IMR-90 (cell line): ENCODE results near the gene WASHC2C. TPM values are rescaled to one million over a fixed set of nuclear protein-coding genes. Genes with fewer than 3 reads are reported as not detected.

Experiments
- microRNA-seq, 2 experiments: library from miRNA; stranded (forward) in 1 of 2; unstranded in 1 of 2; fragments of 10-50 nt in 1 of 2; fragments of <30 nt in 1 of 2; gene quantifications in 1 of 2; microRNA quantifications in 1 of 2; one replicate each; pipeline versions ENCODE3 to v1.1.0; 2013 to 2020; ENCODE audit not compliant: insufficient read depth in 1 of 2, insufficient read length in 1 of 2, unreplicated experiment in 1 of 2
- polyA plus RNA-seq, 3 experiments: library from polyadenylated mRNA; depleted of rRNA; stranded (reverse); fragments of >200 nt; gene quantifications; 2 replicates each; pipeline ENCODE4 v1.2.3, GENCODE V29; 2012; ENCODE audit warnings: low replicate concordance in 1 of 3
- small RNA-seq, 5 experiments: library from RNA; depleted of rRNA; stranded (forward); fragments of <200 nt; gene quantifications; one replicate each; pipeline ENCODE3, GENCODE V24; 2012
- total RNA-seq: library from RNA; depleted of rRNA; stranded (reverse); fragments of >200 nt; gene quantifications from 2 replicates; pipeline ENCODE4 v1.2.3, GENCODE V29; 2012; rRNA removed

The WASHC2C gene
- total and polyA plus RNA-seq, 2 of the 4 experiments (the other 2 are of a cell fraction) = 22.2 to 27.2 TPM

Small RNA genes lying within 50 kb of the gene (microRNA-seq; reads per million reads assigned to microRNA genes)
- not detected for gene AC012044.1 (ENCODE audit: insufficient read depth, insufficient read length)

Small RNA genes lying within 50 kb of the gene (small RNA-seq; reads per million reads assigned to genes)
- gene AC012044.1 = 0 reads per million in 5 experiments

Other genes starting within 250 kb of the WASHC2C start
- 3.4 and 5.0 TPM in 2 replicates for gene ZFAND4, start 54.5 kb upstream of the WASHC2C start, total RNA-seq
- gene ZFAND4, start 54.5 kb upstream of the WASHC2C start, polyA plus RNA-seq (2012; rRNA removed) = 2.0 and 2.2 TPM in 2 replicates
- gene AGAP4, start 120.2 kb downstream of the WASHC2C start, total RNA-seq = 1.8 and 1.9 TPM in 2 replicates
- gene AGAP4, start 120.2 kb downstream of the WASHC2C start, polyA plus RNA-seq (2012; rRNA removed) = 6.7 and 6.8 TPM in 2 replicates
- gene TIMM23, start 245.2 kb downstream of the WASHC2C start, total RNA-seq = 86.2 and 117 TPM in 2 replicates
- 74.4 and 82.4 TPM in 2 replicates for gene TIMM23, start 245.2 kb downstream of the WASHC2C start, polyA plus RNA-seq (2012; rRNA removed)